Stimulated activated CD4-positive, alpha-beta T cell treated with anti-CD3 and anti-CD28 coated beads, Interleukin-15, amount 100 ng/mL, for 1 hour (primary cell): Measurements from ENCODE around the gene MYRIP.
"Not testable (repeated sequence)": the region's sequence is repeated elsewhere in the genome, so short reads cannot be mapped to it uniquely, and the experiment has no call there.

Experiments
- DNase-seq, 2 donors: peaks; one replicate each; pipeline ENCODE4 v3.0.0-alpha.2; 2020; ENCODE audit warnings: low read depth in 1 of 2, low spot score in 1 of 2

MYRIP gene

GRCh38 chr3:39809181-39809994, at the start of gene MYRIP:
Gene MYRIP, plus strand, starts transcription at chr3:39809609. Its CDS starts 91,208 bp downstream, at chr3:39900817.
- DNase-seq = no peak

GRCh38 chr3:39760325-39760724, 49.1 kb upstream of the MYRIP start:
- no peak for DNase-seq

GRCh38 chr3:39762537-39763070, 46.8 kb upstream of the MYRIP start:
- no peak for DNase-seq

- DNase-seq = no peak
These were observed 46.0 kb upstream of the MYRIP start for GRCh38 chr3:39763390-39763789.

- DNase-seq = no peak
These were observed 43.8 kb upstream of the MYRIP start for GRCh38 chr3:39765575-39765974.

GRCh38 chr3:39766433-39766832, 43.0 kb upstream of the MYRIP start:
- DNase-seq = no peak

GRCh38 chr3:39766909-39767308, 42.5 kb upstream of the MYRIP start:
- not testable (repeated sequence) for DNase-seq

- not testable (repeated sequence) for DNase-seq
These were observed 31.2 kb upstream of the MYRIP start for GRCh38 chr3:39778168-39778567.

GRCh38 chr3:39779511-39780230, 29.7 kb upstream of the MYRIP start:
- no peak for DNase-seq

- no peak for DNase-seq
These were observed 29.1 kb upstream of the MYRIP start for GRCh38 chr3:39780352-39780751.

GRCh38 chr3:39781025-39781424, 28.4 kb upstream of the MYRIP start:
- no peak for DNase-seq

GRCh38 chr3:39781632-39782031, 27.8 kb upstream of the MYRIP start:
- no peak for DNase-seq

- no peak for DNase-seq
These were observed 25.7 kb upstream of the MYRIP start for GRCh38 chr3:39783680-39784079.

- DNase-seq = no peak
These were observed 24.5 kb upstream of the MYRIP start for GRCh38 chr3:39784922-39785321.

- no peak for DNase-seq
These were observed 21.1 kb upstream of the MYRIP start for GRCh38 chr3:39788128-39788883.

- DNase-seq = no peak
These were observed 17.8 kb upstream of the MYRIP start for GRCh38 chr3:39791603-39792002.

GRCh38 chr3:39794880-39795279, 14.5 kb upstream of the MYRIP start:
- no peak for DNase-seq

GRCh38 chr3:39801216-39801615, 8.2 kb upstream of the MYRIP start:
- DNase-seq = no peak

GRCh38 chr3:39802486-39802885, 6.9 kb upstream of the MYRIP start:
- DNase-seq = not testable (repeated sequence)

- no peak for DNase-seq
These were observed 5.5 kb upstream of the MYRIP start for GRCh38 chr3:39803956-39804355.

- DNase-seq = no peak
These were observed 4.5 kb upstream of the MYRIP start for GRCh38 chr3:39804951-39805350.
